K562 (cell line): ENCODE measurements around the gene MKS1. TPM values are rescaled to one million over a fixed set of nuclear protein-coding genes. Genes with fewer than 3 reads are reported as not detected.

Experiments
- ATAC-seq: fragments of 200-7000 bp; cut with Tn5 transposase; 3 replicates; pipeline ENCODE4 v1.9.1; 2020; ENCODE audit warnings: moderate library complexity
- BruUV-seq: library from RNA; stranded (reverse); fragments of 400-500 nt; replicated peaks from 2 replicates; lab custom pipeline; 2021; lab: Mats Ljungman, UMichigan
- CTCF ChIA-PET: fragments of 300-600 bp; formaldehyde crosslinking; extraction: SDS; loops from one replicate; lab custom pipeline; 2021; ENCODE audit warnings: low intra/inter-chr PET ratio; lab: Yijun Ruan, JAX
- POLR2A ChIA-PET: fragments of 300-600, 350-650 bp; sonication (Branson Sonifier 250); formaldehyde crosslinking; extraction: SDS; loops from one replicate; lab custom pipeline; 2021; ENCODE audit warnings: antibody characterized with exemption, inconsistent platforms; lab: Yijun Ruan, JAX
- DNase-seq, 4 experiments: peaks; one replicate each; pipeline versions ENCODE4 v3.0.0 to v3.0.0-alpha.2; 2011 to 2018; ENCODE audit warnings: low spot score in 3 of 4, mixed read lengths in 3 of 4; ENCODE audit errors: extremely low read depth in 1 of 4
- FAIRE-seq: peaks from 2 replicates; lab custom pipeline; 2011; peaks lifted over from hg19 to GRCh38; lab: Jason Lieb, UNC
- H2AFZ ChIP-seq: 2 replicates; pipeline ENCODE4 v1.6.0; 2011; ENCODE audit warnings: low read depth, low read length, control low read depth, inconsistent platforms
- H3K27ac ChIP-seq: fragments of 200-600 bp; 3 replicates; pipeline ENCODE4 v1.8.0; 2011; ENCODE audit warnings: low read depth, mild to moderate bottlenecking, control low read depth, inconsistent platforms, low read length, moderate library complexity, mixed read lengths; ENCODE audit errors: extremely low read depth
- H3K27me3 ChIP-seq, 2 experiments: fragments of 300-600 bp in 1 of 2; 2 replicates in 1 of 2; 3 replicates in 1 of 2; pipeline versions ENCODE4 v1.6.0 to v1.8.0; 2011; ENCODE audit warnings: inconsistent platforms in 2 of 2, low read length in 2 of 2, mild to moderate bottlenecking in 1 of 2, mixed read lengths in 1 of 2, moderate library complexity in 1 of 2; ENCODE audit not compliant: control insufficient read depth in 2 of 2, insufficient read depth in 2 of 2
- H3K36me3 ChIP-seq: fragments of 300-600 bp; 3 replicates; pipeline ENCODE4 v1.8.0; 2011; ENCODE audit warnings: mild to moderate bottlenecking, low read length, inconsistent platforms; ENCODE audit not compliant: control insufficient read depth, insufficient read depth
- H3K4me1 ChIP-seq, 2 experiments: fragments of 200-600 bp in 1 of 2; replicated peaks in 1 of 2; 2 replicates in 1 of 2; 3 replicates in 1 of 2; pipeline versions ENCODE4 v1.5.1 to v1.8.0; 2011; ENCODE audit warnings: inconsistent platforms in 2 of 2, low read length in 2 of 2, mild to moderate bottlenecking in 1 of 2, mixed read lengths in 1 of 2, moderate library complexity in 1 of 2; ENCODE audit not compliant: control insufficient read depth in 2 of 2, insufficient read depth in 2 of 2
- H3K4me2 ChIP-seq: 2 replicates; pipeline ENCODE4 v1.6.1; 2011; ENCODE audit warnings: low read length, control low read depth, inconsistent platforms, mixed read lengths; ENCODE audit not compliant: insufficient read depth
- H3K4me3 ChIP-seq: fragments of 200-600 bp; sonication (generic), shearing (Covaris generic); 2 replicates; pipeline ENCODE4 v1.5.1; 2016; ENCODE audit warnings: control low read depth, inconsistent platforms
- H3K79me2 ChIP-seq: fragments of 200-600 bp; 3 replicates; pipeline ENCODE4 v1.8.0; 2011; ENCODE audit warnings: low read length, inconsistent platforms; ENCODE audit not compliant: control insufficient read depth, insufficient read depth
- H3K9ac ChIP-seq, 2 experiments: 2 replicates each; pipeline versions ENCODE4 v1.6.0 to v1.6.1; 2011; ENCODE audit warnings: low read depth in 2 of 2, low read length in 2 of 2, control low read depth in 1 of 2, inconsistent platforms in 1 of 2, mild to moderate bottlenecking in 1 of 2, mixed read lengths in 1 of 2; ENCODE audit not compliant: insufficient read depth in 1 of 2
- H3K9me1 ChIP-seq: one replicate; pipeline ENCODE4 v1.6.0; 2011; ENCODE audit warnings: inconsistent platforms, mild to moderate bottlenecking, low read length, moderate library complexity; ENCODE audit not compliant: control insufficient read depth, insufficient read depth
- H3K9me3 ChIP-seq: replicated peaks from 2 replicates; pipeline ENCODE4 v1.5.1; 2011; ENCODE audit warnings: low read depth, low read length, inconsistent platforms; ENCODE audit not compliant: control insufficient read depth, insufficient read depth
- H4K20me1 ChIP-seq: replicated peaks from 2 replicates; pipeline ENCODE4 v1.6.1; 2011; ENCODE audit warnings: low read length, inconsistent platforms, mixed read lengths; ENCODE audit not compliant: control insufficient read depth, insufficient read depth
- BRF1 ChIP-seq: IDR thresholded peaks from 3 replicates; pipeline ENCODE4 v1.6.1; 2011; ENCODE audit warnings: borderline replicate concordance, mild to moderate bottlenecking; ENCODE audit not compliant: insufficient read length; ENCODE audit errors: extremely low read depth
- CBFA2T2 ChIP-seq: fragments of 450-650 bp; conservative IDR thresholded peaks from 2 replicates; pipeline ENCODE4 v1.6.1; 2017; ENCODE audit warnings: mild to moderate bottlenecking
- CTCFL ChIP-seq: IDR thresholded peaks from 2 replicates; pipeline ENCODE4 v1.6.1; 2011; ENCODE audit warnings: borderline replicate concordance, low read depth, mild to moderate bottlenecking, moderate library complexity, low read length; ENCODE audit not compliant: insufficient read depth, poor library complexity, severe bottlenecking
- DACH1 ChIP-seq: fragments of 450-650 bp; IDR thresholded peaks from 2 replicates; pipeline ENCODE4 v1.6.1; 2018; ENCODE audit not compliant: partially characterized antibody
- NBN ChIP-seq: fragments of 450-650 bp; IDR thresholded peaks from 2 replicates; pipeline ENCODE4 v1.6.1; 2016; ENCODE audit warnings: low read depth, mild to moderate bottlenecking
- NELFE ChIP-seq: IDR thresholded peaks from 2 replicates; pipeline ENCODE4 v1.6.1; 2011; ENCODE audit warnings: mild to moderate bottlenecking; ENCODE audit not compliant: insufficient read depth, insufficient read length
- OTX1 ChIP-seq: fragments of 450-650 bp; formaldehyde crosslinking; IDR thresholded peaks from 2 replicates; pipeline ENCODE4 v1.4.0; 2022; ENCODE audit warnings: mild to moderate bottlenecking
- STAT5A ChIP-seq: IDR thresholded peaks from 2 replicates; pipeline ENCODE4 v1.6.1; 2012; ENCODE audit warnings: low read length, inconsistent platforms, borderline replicate concordance
- YBX1 ChIP-seq: fragments of 450-650 bp; IDR thresholded peaks from 2 replicates; pipeline ENCODE4 v1.7.1; 2016; ENCODE audit warnings: mild to moderate bottlenecking
- WGBS: fragments of 100-300 bp; shearing (Covaris generic); methylation state at CpG from one replicate; pipeline ENCODE4 v1.1.6; 2016; ENCODE audit warnings: low coverage, mixed read lengths; ENCODE audit not compliant: insufficient coverage; ENCODE audit errors: missing lambda C conversion rate; 5-methylcytosine and 5-hydroxymethylcytosine counted together
- in situ Hi-C: fragments of 300-500 bp; cut with MboI; formaldehyde crosslinking; loops from 4 replicates; pipeline ENCODE4 v1.15.0; 2018; ENCODE audit warnings: inconsistent platforms, mixed read lengths
- intact Hi-C: fragments of 100-400 bp; cut with micrococcal nuclease; formaldehyde crosslinking; loops from 2 replicates; pipeline ENCODE4 v1.14.2; 2022
- polyA plus RNA-seq, 8 experiments: library from polyadenylated mRNA; depleted of rRNA in 4 of 8; stranded (reverse) in 5 of 8; unstranded in 3 of 8; fragments of >200 nt; fragmentation: Nextera tagmentation in 2 of 8; fragmentation: Illumina TruSeq in 1 of 8; extraction: Ambion mirVana in 2 of 8; extraction: Trizol in 1 of 8; gene quantifications; 2 replicates each; pipeline versions ENCODE4 v1.2.1 to v1.2.3, GENCODE V29; 2011 to 2014; ENCODE audit warnings: inconsistent platforms in 1 of 8, missing spikeins in 1 of 8
- total RNA-seq, 7 experiments: library from RNA; depleted of rRNA in 6 of 7; stranded (reverse); fragments of >200 nt in 6 of 7; fragmentation: Illumina TruSeq in 2 of 7; extraction: Trizol in 2 of 7; gene quantifications; 2 replicates each; pipeline versions ENCODE4 v1.2.1 to v1.2.3, GENCODE V29; 2011 to 2021; ENCODE audit warnings: low replicate concordance in 1 of 7
- TF ChIP-seq, protein P1 (sequence below): fragments of 450-650 bp; IDR thresholded peaks from 2 replicates; pipeline ENCODE4 v1.6.1; 2016; ENCODE audit warnings: mild to moderate bottlenecking

Gene MKS1
- total and polyA plus RNA-seq, 9 of the 15 experiments (the other 6 are each of a cell fraction or from before 2014, with no cell fraction given): 16.3 to 31.0 (median 25.9) TPM

DNA sequence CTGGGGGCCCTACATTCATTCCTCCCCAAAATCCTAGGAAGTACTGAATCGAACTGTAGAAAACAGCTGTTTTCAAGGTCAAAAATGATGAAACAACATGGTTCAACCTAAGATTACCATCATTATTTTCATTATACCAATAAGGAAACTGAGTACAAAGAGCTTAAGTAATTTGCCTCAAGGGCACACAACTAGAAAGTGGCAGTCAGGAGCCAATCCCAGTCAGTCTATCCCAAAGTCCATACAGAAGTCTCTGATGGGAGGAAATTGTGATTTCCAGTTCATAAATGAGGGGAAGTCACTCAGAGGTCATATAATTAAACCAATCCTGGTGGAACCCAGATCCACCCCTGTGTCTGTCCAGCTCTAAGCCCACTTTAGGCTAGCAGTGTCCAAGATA lies 27.7 kb upstream of the MKS1 start:
- no peak for FAIRE-seq
- H3K9me1 ChIP-seq: no peaks in the 10 kb centered on the region
- intact Hi-C loops: no loop called here
- H3K79me2 ChIP-seq: no peaks in the 10 kb centered on the region
- H2AFZ ChIP-seq: no peak overlapping the region
- H3K4me1 ChIP-seq: peaks cover 17 to 23% of the 10 kb centered on the region in 2 experiments
- H3K4me3 ChIP-seq: no peak overlapping the region
- H3K27ac ChIP-seq: no peak overlapping the region
- no peak for ATAC-seq
- no peaks in the 10 kb centered on the region for H4K20me1 ChIP-seq
- no peak overlapping the region for H3K9ac ChIP-seq
- no peak for DNase-seq
- ChIA-PET CTCF (no interaction called here), POLR2A (interaction anchor here (0.6 to 1.0 kb wide), 3 partner anchors 11 to 193 kb away, joined by 3 read pairs; no protein-coding TSS in a partner anchor)
- TF ChIP-seq OTX1 (CRISPR knock-in tag) (no peak), CBFA2T2 (no peak), NELFE (no peak), YBX1 (no peak), DACH1 (peak; percentile 9)
- WGBS: 25% methylated on average over 1 of the region's 1 CpG
- in situ Hi-C loops: no loop called here
- H3K4me2 ChIP-seq: no peak overlapping the region
- no TSS peak for BruUV-seq
- no peaks in the 10 kb centered on the region; the same call in 1 of the 2 replicates for H3K9me3 ChIP-seq
- H3K36me3 ChIP-seq: no peaks in the 10 kb centered on the region
- peaks cover 2 to 14% of the 10 kb centered on the region in 2 experiments; a peak in 3 of 5 replicates for H3K27me3 ChIP-seq

- no peak for FAIRE-seq
- TF ChIP-seq, protein P1, sequence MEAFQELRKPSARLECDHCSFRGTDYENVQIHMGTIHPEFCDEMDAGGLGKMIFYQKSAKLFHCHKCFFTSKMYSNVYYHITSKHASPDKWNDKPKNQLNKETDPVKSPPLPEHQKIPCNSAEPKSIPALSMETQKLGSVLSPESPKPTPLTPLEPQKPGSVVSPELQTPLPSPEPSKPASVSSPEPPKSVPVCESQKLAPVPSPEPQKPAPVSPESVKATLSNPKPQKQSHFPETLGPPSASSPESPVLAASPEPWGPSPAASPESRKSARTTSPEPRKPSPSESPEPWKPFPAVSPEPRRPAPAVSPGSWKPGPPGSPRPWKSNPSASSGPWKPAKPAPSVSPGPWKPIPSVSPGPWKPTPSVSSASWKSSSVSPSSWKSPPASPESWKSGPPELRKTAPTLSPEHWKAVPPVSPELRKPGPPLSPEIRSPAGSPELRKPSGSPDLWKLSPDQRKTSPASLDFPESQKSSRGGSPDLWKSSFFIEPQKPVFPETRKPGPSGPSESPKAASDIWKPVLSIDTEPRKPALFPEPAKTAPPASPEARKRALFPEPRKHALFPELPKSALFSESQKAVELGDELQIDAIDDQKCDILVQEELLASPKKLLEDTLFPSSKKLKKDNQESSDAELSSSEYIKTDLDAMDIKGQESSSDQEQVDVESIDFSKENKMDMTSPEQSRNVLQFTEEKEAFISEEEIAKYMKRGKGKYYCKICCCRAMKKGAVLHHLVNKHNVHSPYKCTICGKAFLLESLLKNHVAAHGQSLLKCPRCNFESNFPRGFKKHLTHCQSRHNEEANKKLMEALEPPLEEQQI: no peak
- TF ChIP-seq CTCFL (no peak), NBN (no peak), STAT5A (no peak), BRF1 (no peak)
Measured at GRCh38 chr17:58246104-58246740, 27.2 kb upstream of the MKS1 start.

More at GRCh38 chr17:58246104-58246740, 27.2 kb upstream of the MKS1 start:
- no peaks in the 10 kb centered on the region for H3K79me2 ChIP-seq
- no peak overlapping the region for H3K27ac ChIP-seq
- intact Hi-C loops: no loop called here
- peaks cover 4 to 18% of the 10 kb centered on the region in 2 experiments; a peak in 4 of 5 replicates for H3K27me3 ChIP-seq
- DNase-seq (no peak), ATAC-seq (no peak)
- no TSS peak for BruUV-seq
- in situ Hi-C loops: no loop called here
- H3K4me3 ChIP-seq: no peak overlapping the region
- H3K9ac ChIP-seq: no peak overlapping the region
- no peaks in the 10 kb centered on the region for H3K36me3 ChIP-seq
- peaks cover 17 to 23% of the 10 kb centered on the region in 2 experiments for H3K4me1 ChIP-seq
- H3K9me1 ChIP-seq: no peaks in the 10 kb centered on the region
- WGBS: 41% methylated on average over 13 of the region's 13 CpGs
- H3K4me2 ChIP-seq: no peak overlapping the region
- ChIA-PET POLR2A (interaction anchor here (0.6 to 1.0 kb wide), 3 partner anchors 10 to 194 kb away, joined by 3 read pairs; no protein-coding TSS in a partner anchor), CTCF (no interaction called here)
- no peaks in the 10 kb centered on the region; the same call in 1 of the 2 replicates for H3K9me3 ChIP-seq
- no peaks in the 10 kb centered on the region for H4K20me1 ChIP-seq
- no peak overlapping the region for H2AFZ ChIP-seq
